NCI-H1417 (cell line): ENCODE measurements around the gene CFAP65.

Source experiments
- DNase-seq, 3 experiments: peaks; one replicate each; lab custom pipeline; 2025; lab: John Stamatoyannopoulos, UW

CFAP65 gene

DNA sequence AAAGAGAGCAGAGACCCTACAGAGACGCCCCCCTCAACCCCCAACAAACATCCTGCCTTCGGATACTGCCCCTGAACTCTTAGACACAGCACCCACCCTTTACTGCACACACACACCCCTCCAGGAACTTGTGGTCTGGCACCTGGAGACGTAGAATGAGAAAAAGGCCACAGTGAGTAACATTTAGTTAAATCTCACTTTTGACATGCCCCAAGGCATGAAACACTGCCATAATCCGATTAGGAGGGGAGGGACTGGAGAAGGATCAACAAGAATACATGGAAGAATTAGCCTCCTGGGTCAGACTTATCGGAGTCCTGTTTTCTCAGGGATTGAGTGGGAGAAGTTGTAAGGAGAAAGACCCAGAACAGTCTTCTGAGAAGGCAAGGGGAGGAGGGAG, 77.7 kb downstream of the CFAP65 start:
- DNase-seq, result no peak

- DNase-seq, result peak; percentile 84 to 98 (median 95)
Observed at GRCh38 chr2:218962859-218963492, 78.3 kb downstream of the CFAP65 start.

- peak; percentile 34 to 71 (median 57) for DNase-seq
Observed at GRCh38 chr2:218961651-218962570, 79.4 kb downstream of the CFAP65 start.

DNA sequence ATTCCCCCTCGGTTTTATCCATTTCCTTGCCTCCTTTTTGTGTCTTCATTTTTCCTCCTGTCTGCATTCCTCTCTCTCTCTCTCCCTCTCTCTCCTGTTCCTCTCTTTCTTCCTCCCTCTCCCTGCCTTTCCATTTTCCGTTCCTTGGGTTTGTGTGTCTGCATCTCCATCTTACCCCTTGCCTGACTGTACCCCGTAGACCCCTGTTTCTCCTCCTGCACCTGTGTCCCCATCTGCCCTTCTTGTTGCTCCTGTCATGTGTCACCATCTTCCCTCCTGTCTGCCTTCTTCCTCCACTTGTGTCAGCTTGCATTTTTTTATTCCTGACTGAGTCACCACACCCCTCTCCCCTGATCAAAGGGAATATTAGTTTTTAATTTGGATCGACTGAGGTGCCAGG, 80.1 kb downstream of the CFAP65 start:
- DNase-seq, result no peak

- peak; percentile 22 to 80 (median 73) for DNase-seq
Observed at GRCh38 chr2:218960309-218961165, 80.8 kb downstream of the CFAP65 start.

DNA sequence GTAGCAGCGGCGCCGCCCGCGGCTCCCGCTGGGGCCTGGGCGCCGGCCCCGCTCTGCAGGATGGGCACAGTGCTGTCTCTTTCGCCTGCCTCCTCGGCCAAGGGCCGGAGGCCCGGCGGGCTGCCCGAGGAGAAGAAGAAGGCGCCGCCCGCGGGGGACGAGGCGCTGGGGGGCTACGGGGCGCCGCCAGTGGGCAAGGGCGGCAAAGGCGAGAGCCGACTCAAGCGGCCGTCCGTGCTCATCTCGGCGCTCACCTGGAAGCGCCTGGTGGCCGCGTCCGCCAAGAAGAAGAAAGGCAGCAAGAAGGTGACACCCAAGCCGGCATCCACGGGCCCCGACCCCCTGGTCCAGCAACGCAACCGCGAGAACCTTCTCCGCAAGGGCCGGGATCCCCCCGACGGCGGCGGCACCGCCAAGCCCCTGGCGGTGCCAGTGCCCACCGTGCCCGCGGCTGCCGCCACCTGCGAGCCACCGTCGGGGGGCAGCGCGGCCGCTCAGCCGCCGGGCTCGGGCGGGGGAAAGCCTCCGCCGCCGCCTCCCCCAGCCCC, 81.5 kb downstream of the CFAP65 start:
- peak in 1 of 3 experiments; percentile 79 for DNase-seq

DNA sequence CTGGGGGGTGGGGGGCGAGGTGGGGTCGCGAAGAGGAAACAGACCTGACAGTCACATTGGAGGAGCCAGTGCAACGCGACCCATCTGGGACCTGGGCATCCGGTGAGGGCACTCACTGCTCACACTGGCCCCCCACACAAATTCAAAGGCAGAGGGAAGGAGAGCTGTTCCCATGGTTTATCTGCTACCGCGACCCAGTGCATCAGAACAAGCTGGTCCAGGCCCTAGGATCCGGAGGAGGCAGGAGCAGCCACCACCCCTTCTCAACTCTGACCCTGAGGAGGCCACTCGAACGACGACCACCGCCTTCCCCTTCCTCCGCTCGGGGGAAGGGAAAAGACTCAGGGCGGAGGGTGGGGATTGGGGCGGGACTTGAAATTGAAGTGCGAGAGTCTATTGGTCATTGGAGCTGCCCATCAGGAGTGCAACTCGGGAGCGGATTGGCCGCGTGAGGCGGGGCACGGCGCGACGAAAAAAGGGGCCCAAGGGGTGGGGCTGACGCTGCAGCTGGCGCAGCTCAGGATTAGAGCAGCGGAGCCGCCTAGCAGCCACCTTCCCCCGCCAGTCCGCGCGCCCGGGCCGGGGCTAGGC, 82.1 kb downstream of the CFAP65 start, which contains the start of gene CDK5R2:
CDK5R2 (plus strand) TSS at position 526 of the 591 bp plus-strand sequence. CDS start 155 bp downstream, outside the sequence.
- peak; percentile 90 to 97 (median 95) for DNase-seq

DNA sequence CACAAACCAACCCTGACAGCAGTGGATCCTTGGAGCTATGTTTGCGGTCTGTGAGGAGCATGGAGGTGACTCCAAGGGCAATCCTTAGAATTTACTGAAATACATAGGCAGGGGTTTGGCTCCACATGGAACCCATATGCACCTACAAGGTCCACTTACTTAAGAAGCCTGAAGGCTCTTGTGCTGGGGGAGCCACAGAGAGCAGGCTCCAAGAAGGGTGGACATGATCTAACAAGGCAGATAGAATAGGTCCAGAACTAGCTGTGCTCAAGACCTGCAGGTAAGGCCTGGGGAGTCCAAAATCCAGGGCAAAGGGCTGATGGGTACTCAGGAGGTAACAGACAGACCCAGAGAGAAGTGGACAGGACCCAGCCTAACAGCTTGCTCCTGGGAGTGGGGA, 83.0 kb downstream of the CFAP65 start:
- no peak for DNase-seq

GRCh38 chr2:218957671-218958070, 83.6 kb downstream of the CFAP65 start:
- DNase-seq, result no peak

DNA sequence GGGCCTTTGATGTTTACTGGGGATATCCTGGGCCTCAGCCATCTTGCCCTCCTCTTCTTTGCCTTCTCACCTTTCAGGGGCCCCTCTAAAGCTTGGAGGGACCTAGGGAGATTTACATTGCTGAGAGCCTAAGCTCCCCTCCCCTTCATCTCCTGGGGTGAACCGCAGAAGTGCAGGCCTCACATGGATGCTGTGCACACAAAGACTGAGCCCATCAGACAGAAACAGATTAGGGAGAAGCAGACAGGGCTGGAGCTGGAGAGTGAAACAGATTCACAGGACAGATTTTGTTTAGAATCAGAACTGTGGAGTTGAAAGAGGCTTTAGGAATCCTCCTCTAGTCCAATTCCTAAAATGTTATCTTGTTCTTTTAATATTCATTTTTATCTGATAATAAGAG, 85.3 kb downstream of the CFAP65 start:
- no peak for DNase-seq

GRCh38 chr2:218954541-218955300, 86.6 kb downstream of the CFAP65 start:
- DNase-seq, result no peak

- no peak for DNase-seq
Observed at GRCh38 chr2:218953366-218953954, 87.9 kb downstream of the CFAP65 start.
